Measurements from ENCODE around the gene LMBRD2. TPM values are rescaled to one million over a fixed set of nuclear protein-coding genes. Genes with fewer than 3 reads are reported as not detected.

Gene LMBRD2
- total and polyA plus RNA-seq, 2 experiments from 2014 or later = 4.4 to 6.2 TPM

GRCh38 chr5:36161361-36161760 is 9.7 kb upstream of the LMBRD2 start:
- no peak overlapping the region for H3K4me2 ChIP-seq
- no peaks in the 10 kb centered on the region for H3F3A ChIP-seq (replicated peaks; ENCODE audit: low read depth)
- H3K27ac Mint-ChIP-seq = no peak overlapping the region
- no peak overlapping the region for H2AFZ ChIP-seq
- peaks cover 10% of the 10 kb centered on the region; the same call in 1 of the 2 replicates for H3K36me3 ChIP-seq (ENCODE audit: insufficient read depth)
- H3K4me1 Mint-ChIP-seq = no peaks in the 10 kb centered on the region
- no peaks in the 10 kb centered on the region for H3K27me3 Mint-ChIP-seq (ENCODE audit: insufficient read depth, low read depth, poor library complexity)
- no peak for TF ChIP-seq ZNF114 (CRISPR knock-in tag; IDR thresholded peaks at IDR 0.05)
- TF ChIP-seq POLR2AphosphoS5 (IDR thresholded peaks at IDR 0.05; ENCODE audit: low read depth) = no peak
- TF ChIP-seq ZNF331 (CRISPR knock-in tag; IDR thresholded peaks at IDR 0.05; ENCODE audit: low read depth) = no peak
- no peak for TF ChIP-seq ETS1 (IDR thresholded peaks at IDR 0.05)
- TF ChIP-seq REST (IDR thresholded peaks at IDR 0.05; ENCODE audit: unreplicated experiment) = no peak
- TF ChIP-seq STAT1 (IDR thresholded peaks at IDR 0.05; ENCODE audit: unreplicated experiment) = no peak
- TF ChIP-seq CTCF (conservative IDR thresholded peaks at IDR 0.05; ENCODE audit: low read depth in 2 of 2) = no peak
- no peak for TF ChIP-seq EZH2phosphoT487 (IDR thresholded peaks at IDR 0.05; ENCODE audit: unreplicated experiment)
- TF ChIP-seq CREB1 (CRISPR knock-in tag; IDR thresholded peaks at IDR 0.05; ENCODE audit: low read depth) = no peak
- no peak for TF ChIP-seq ZNF462 (CRISPR knock-in tag; IDR thresholded peaks at IDR 0.05)
- TF ChIP-seq NANOG (IDR thresholded peaks at IDR 0.05; ENCODE audit: borderline replicate concordance) = no peak
- no peak for TF ChIP-seq JUNB (IDR thresholded peaks at IDR 0.05; ENCODE audit: unreplicated experiment)
- TF ChIP-seq EZH2 (IDR thresholded peaks at IDR 0.05; ENCODE audit: low read depth, unreplicated experiment) = no peak
- peaks cover 23% of the 10 kb centered on the region for H4K20me1 ChIP-seq (replicated peaks; ENCODE audit: insufficient read depth)
- no peaks in the 10 kb centered on the region for H3K9me3 Mint-ChIP-seq
- ATAC-seq (no peak), DNase-seq (ENCODE audit: low spot score) (no peak)
- no peaks in the 10 kb centered on the region for H3K9me2 ChIP-seq (ENCODE audit: insufficient read depth)
- H3K79me2 ChIP-seq (replicated peaks; ENCODE audit: insufficient read depth) = peaks cover 29% of the 10 kb centered on the region
- no peaks in the 10 kb centered on the region for H3K27me3 ChIP-seq (ENCODE audit: insufficient read depth)
- no peak overlapping the region for H3K4me3 Mint-ChIP-seq
- H3K4me3 ChIP-seq = no peak overlapping the region
- no peak overlapping the region for H3K27ac ChIP-seq (ENCODE audit: low read depth)
- no peaks in the 10 kb centered on the region; the same call in 1 of the 2 replicates for H3K4me1 ChIP-seq (ENCODE audit: insufficient read depth)
- H3K36me3 Mint-ChIP-seq (ENCODE audit: low read depth) = peaks cover 64% of the 10 kb centered on the region
